Lower lobe of right lung (tissue), 2 donors: ENCODE measurements around the gene CNOT1. TPM values are rescaled to one million over a fixed set of nuclear protein-coding genes. Genes with fewer than 3 reads are reported as not detected.
A peak's percentile ranks its signal among the peaks of the same experiment; 100 is the strongest.

Source experiments
- ATAC-seq, 2 donors: fragments of 200-7000 bp; cut with Tn5 transposase; one replicate each; pipeline ENCODE4 v1.9.1; 2020 to 2022; ENCODE audit warnings: mild to moderate bottlenecking in 2 of 2, moderate library complexity in 2 of 2
- DNase-seq: peaks from one replicate; pipeline ENCODE4 v3.0.0-alpha.2; 2020
- H3K27ac ChIP-seq: fragments of 200-600 bp; one replicate; pipeline ENCODE4 v1.8.0; 2022
- H3K27me3 ChIP-seq: fragments of 200-600 bp; one replicate; pipeline ENCODE4 v1.8.0; 2022; ENCODE audit warnings: low read depth
- H3K36me3 ChIP-seq: fragments of 200-600 bp; one replicate; pipeline ENCODE4 v1.8.0; 2022; ENCODE audit warnings: mild to moderate bottlenecking
- H3K4me1 ChIP-seq: fragments of 200-600 bp; one replicate; pipeline ENCODE4 v1.8.0; 2022
- H3K4me3 ChIP-seq: fragments of 200-600 bp; one replicate; pipeline ENCODE4 v1.8.0; 2022; ENCODE audit warnings: mild to moderate bottlenecking
- H3K9me3 ChIP-seq: fragments of 200-600 bp; one replicate; pipeline ENCODE4 v1.8.0; 2022
- CTCF ChIP-seq: fragments of 200-600 bp; IDR thresholded peaks from one replicate; pipeline ENCODE4 v1.8.0; 2022; ENCODE audit warnings: antibody characterized with exemption, mild to moderate bottlenecking
- intact Hi-C: fragments of 100-400 bp; cut with DNase I; formaldehyde crosslinking; loops from one replicate; pipeline ENCODE4 v1.11.0; 2022
- total RNA-seq: library from RNA; stranded (reverse); fragmentation: NEBNext Ultra II Directional; extraction: Animal tissue kit (Norgen Biotek cat#: 25700); gene quantifications from one replicate; pipeline ENCODE4 v1.2.1, GENCODE V29; 2021
- donor health status: DM: no; HTN: yes; CAD: no; lungs with severe emphysema.

CNOT1 gene
- total RNA-seq, 1 donor from 2014 or later: 172 TPM

GRCh38 chr16:58503863-58504688 lies 125.5 kb downstream of the CNOT1 start:
- TF ChIP-seq CTCF: no peak
- intact Hi-C loops: no loop called here
- peaks cover 33% of the 10 kb centered on the region for H3K27me3 ChIP-seq

GRCh38 chr16:58503166-58503862 lies 126.3 kb downstream of the CNOT1 start:
- Histone ChIP-seq H3K4me1 (peaks cover 10% of the 10 kb centered on the region), H3K4me3 (no peak overlapping the region), H3K27me3 (peaks cover 33% of the 10 kb centered on the region), H3K9me3 (no peaks in the 10 kb centered on the region), H3K27ac (no peak overlapping the region), H3K36me3 (no peaks in the 10 kb centered on the region)
- intact Hi-C loops: no loop called here
- TF ChIP-seq CTCF: no peak
- ATAC-seq (no peak), DNase-seq (peak; percentile 20)

More at GRCh38 chr16:58503863-58504688, 125.5 kb downstream of the CNOT1 start:
- no peaks in the 10 kb centered on the region for H3K9me3 ChIP-seq
- no peak overlapping the region for H3K4me3 ChIP-seq
- H3K4me1 ChIP-seq: peaks cover 10% of the 10 kb centered on the region
- DNase-seq: peak; percentile 34
- ATAC-seq: no peak
- no peak overlapping the region for H3K27ac ChIP-seq
- no peaks in the 10 kb centered on the region for H3K36me3 ChIP-seq

DNA sequence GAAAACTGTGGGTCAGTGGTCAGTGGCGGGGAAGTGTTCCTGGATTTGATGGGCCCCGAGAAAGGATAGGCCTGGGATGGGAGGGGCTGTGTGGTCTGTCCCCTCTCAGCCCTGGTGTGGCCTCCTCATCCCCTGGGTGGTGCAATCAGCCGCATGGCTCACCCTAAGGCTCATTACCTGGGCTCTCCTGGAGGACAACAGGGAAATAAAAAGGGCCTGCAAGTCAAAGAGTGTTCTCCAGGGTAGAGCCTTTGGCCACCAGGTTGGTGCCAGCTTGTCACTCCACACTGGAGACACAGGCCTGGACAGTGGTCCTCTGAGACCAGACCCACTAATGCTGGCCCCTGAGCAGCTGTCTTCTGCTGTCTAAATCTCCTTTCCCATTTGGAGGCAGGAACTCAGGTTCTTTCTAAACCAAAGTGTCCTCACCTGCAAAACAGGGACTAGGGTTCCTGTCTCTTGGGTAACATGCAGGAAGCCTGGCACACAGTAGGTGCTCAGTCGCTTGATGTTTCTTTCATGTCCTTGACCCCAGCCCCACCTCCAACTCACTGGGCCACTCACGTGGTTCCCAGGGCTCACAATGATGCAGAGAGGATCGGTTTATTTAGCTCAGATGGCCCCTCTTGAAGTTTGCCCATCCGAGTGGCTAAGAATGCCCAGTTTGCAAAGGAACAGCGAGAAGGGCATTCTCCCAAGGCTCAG lies 127.3 kb downstream of the CNOT1 start:
- intact Hi-C loops: no loop called here
- DNase-seq: peak; percentile 15

DNA sequence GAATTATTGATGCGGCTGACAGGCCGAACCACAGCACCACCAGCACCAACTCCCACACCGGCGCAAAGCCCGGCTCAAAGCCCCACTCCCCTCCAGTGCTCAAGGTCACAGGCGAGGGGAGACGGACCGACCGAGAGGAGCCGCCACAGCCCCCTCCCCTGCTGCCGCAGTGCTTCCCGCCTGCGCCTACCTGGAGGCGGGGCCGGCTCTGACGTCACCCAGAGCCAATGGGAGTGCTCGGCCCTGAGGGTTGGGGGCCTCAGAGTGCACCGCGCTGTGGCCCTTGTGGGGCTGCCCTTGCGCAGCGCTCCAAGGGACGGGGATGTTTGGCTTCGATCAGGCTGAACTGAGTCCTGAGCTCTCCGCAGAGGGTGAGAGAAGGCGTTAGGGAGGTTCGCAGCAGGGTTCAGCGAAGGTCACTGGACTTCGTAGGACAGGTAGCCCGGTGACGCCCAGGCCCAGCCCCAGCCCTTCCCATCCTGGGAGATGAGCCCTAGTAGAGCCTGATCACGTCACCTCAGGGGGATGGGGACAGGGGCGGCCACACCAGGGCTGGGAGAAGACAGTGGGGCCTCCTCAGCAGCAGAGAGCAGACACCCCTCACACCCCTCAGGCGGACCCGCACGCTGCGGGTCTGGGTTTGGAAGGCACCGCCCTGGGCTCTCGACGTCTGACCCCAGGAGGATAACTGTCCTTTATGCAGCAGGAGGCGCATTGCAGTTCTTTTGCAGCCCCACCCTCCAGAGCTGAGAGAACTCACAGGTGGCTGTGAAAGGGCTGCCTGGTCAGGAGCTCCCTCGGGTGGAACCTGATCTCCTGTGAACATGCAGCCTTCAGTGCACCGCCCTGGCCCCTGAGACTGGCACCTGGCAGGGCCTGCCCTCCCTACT lies 128.1 kb downstream of the CNOT1 start:
- peak overlapping the region; percentile 34 for H3K4me3 ChIP-seq
- no peaks in the 10 kb centered on the region for H3K9me3 ChIP-seq
- no peak for TF ChIP-seq CTCF
- H3K36me3 ChIP-seq: no peaks in the 10 kb centered on the region
- DNase-seq (peak; percentile 53), ATAC-seq (peak; percentile 42 to 56)
- H3K27ac ChIP-seq: no peak overlapping the region
- H3K27me3 ChIP-seq: peaks cover 33% of the 10 kb centered on the region
- H3K4me1 ChIP-seq: peaks cover 10% of the 10 kb centered on the region
- intact Hi-C loops: no loop called here

More for the DNA sequence above, 127.3 kb downstream of the CNOT1 start:
- Histone ChIP-seq H3K27me3 (peaks cover 33% of the 10 kb centered on the region), H3K4me3 (no peak overlapping the region), H3K9me3 (no peaks in the 10 kb centered on the region), H3K4me1 (peaks cover 10% of the 10 kb centered on the region), H3K36me3 (no peaks in the 10 kb centered on the region), H3K27ac (no peak overlapping the region)
- ATAC-seq: no peak
- no peak for TF ChIP-seq CTCF
